ENCODE data around the gene CCDC92.

Gene CCDC92

GRCh38 chr12:123940627-123940966 is 32.0 kb downstream of the CCDC92 start:
- no peak for TF ChIP-seq PPARA (CRISPR knock-in tag; IDR thresholded peaks at IDR 0.05; ENCODE audit: borderline replicate concordance)
- no peak for TF ChIP-seq CSDC2 (CRISPR knock-in tag; IDR thresholded peaks at IDR 0.05)
- TF ChIP-seq CREB5 (CRISPR knock-in tag; IDR thresholded peaks at IDR 0.05; ENCODE audit: low read depth) = no peak
- TF ChIP-seq SNAI2 (CRISPR knock-in tag; IDR thresholded peaks at IDR 0.05) = no peak
- TF ChIP-seq OSR1 (CRISPR knock-in tag; IDR thresholded peaks at IDR 0.05) = no peak
- no peak for TF ChIP-seq ESRRG (CRISPR knock-in tag; IDR thresholded peaks at IDR 0.05)
- no peak for TF ChIP-seq ZC3H10 (CRISPR knock-in tag; IDR thresholded peaks at IDR 0.05)
- no peak for TF ChIP-seq TSHZ2 (CRISPR knock-in tag; IDR thresholded peaks at IDR 0.05)
- TF ChIP-seq ARNTL (CRISPR knock-in tag; IDR thresholded peaks at IDR 0.05; ENCODE audit: borderline replicate concordance, low read depth) = no peak
- no peak for TF ChIP-seq ZNF565 (CRISPR knock-in tag; conservative IDR thresholded peaks at IDR 0.05; ENCODE audit: low read depth)
- no peak for TF ChIP-seq TCF4 (CRISPR knock-in tag; IDR thresholded peaks at IDR 0.05; ENCODE audit: borderline replicate concordance)
- no peak for TF ChIP-seq CSRNP3 (CRISPR knock-in tag; IDR thresholded peaks at IDR 0.05)
- ATAC-seq = no peak

GRCh38 chr12:123939716-123940626 is 32.7 kb downstream of the CCDC92 start:
- no peak for ATAC-seq

GRCh38 chr12:123938679-123939480 is 33.8 kb downstream of the CCDC92 start:
- TF ChIP-seq GLIS3 (CRISPR knock-in tag; IDR thresholded peaks at IDR 0.05) = no peak
- peak; percentile 65 for ATAC-seq

More at GRCh38 chr12:123939716-123940626, 32.7 kb downstream of the CCDC92 start:
- TF ChIP-seq ZFP3 (CRISPR knock-in tag; IDR thresholded peaks at IDR 0.05) (no peak), ARNTL (CRISPR knock-in tag; IDR thresholded peaks at IDR 0.05; ENCODE audit: borderline replicate concordance, low read depth) (no peak), GLIS3 (CRISPR knock-in tag; IDR thresholded peaks at IDR 0.05) (no peak), ZNF70 (CRISPR knock-in tag; IDR thresholded peaks at IDR 0.05) (no peak), PATZ1 (CRISPR knock-in tag; IDR thresholded peaks at IDR 0.05; ENCODE audit: borderline replicate concordance) (no peak), TCF4 (CRISPR knock-in tag; IDR thresholded peaks at IDR 0.05; ENCODE audit: borderline replicate concordance) (no peak), ZC3H10 (CRISPR knock-in tag; IDR thresholded peaks at IDR 0.05) (no peak), ISL1 (CRISPR knock-in tag; IDR thresholded peaks at IDR 0.05) (no peak), ZFP30 (CRISPR knock-in tag; IDR thresholded peaks at IDR 0.05) (no peak), ZNF565 (CRISPR knock-in tag; conservative IDR thresholded peaks at IDR 0.05; ENCODE audit: low read depth) (no peak)
